CD4-positive, alpha-beta T cell treated with Interleukin-12 subunit alpha and Interleukin-12 subunit beta, for 1 hour (primary cell): ENCODE measurements around the gene C1RL.

Source experiments
- DNase-seq: peaks from one replicate; pipeline ENCODE4 v3.0.0-alpha.2; 2020

Gene C1RL

GRCh38 chr12:7108796-7109571 lies at the start of gene C1RL:
TSS of gene C1RL (minus strand) at chr12:7109214. CDS start at chr12:7109180, 34 bp downstream.
- peak; percentile 79 for DNase-seq

GRCh38 chr12:7157391-7157790 lies 48.4 kb upstream of the C1RL start:
- DNase-seq, result no peak

DNA sequence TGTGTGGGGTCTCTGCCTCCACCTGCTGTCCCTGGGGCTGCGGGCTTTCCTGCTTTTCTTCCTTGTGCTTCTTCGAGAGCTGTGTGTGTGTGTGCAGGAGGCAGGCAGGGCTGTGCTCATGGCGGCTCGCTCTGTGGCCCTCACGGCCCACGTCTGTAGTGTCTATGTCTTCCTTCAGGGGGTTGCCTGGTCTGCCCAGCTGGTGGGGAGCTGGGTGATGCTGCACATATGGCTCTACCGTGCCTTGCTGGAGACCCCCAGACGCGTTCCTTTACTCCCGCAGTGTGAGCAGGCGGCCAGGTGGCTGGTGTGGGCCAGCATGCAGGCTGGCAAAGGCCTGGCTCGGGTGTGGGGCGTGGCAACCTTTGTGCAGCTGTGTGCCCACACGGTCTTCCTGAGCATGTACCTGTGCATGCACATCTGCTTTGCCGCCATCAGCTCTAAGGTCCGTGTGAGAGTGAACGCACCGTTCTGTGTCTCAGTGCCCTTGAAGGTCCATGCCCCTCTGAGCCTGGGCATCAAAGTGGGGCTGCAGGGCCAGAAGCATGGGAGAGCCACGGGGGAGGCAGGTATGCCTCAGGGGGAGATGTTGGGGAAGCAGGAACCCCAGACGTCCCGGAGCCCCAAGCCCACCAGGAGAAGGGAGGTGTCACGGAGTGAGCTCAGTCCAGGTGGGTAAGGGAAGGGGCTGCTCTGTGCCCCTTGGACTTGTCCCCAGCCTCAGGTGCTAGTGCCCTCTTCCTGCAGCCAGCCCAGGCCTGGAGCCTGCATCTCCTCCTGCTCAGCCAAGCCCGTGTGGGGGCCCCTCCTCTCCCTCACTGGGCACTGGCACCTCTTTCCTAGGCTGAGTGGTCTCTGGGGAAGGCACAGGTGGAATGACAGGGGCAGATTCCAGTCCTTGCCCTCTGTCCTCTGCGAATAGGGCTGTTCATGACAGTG lies 47.5 kb upstream of the C1RL start:
- DNase-seq, result no peak

GRCh38 chr12:7155471-7156034 lies 46.5 kb upstream of the C1RL start:
- DNase-seq, result no peak

DNA sequence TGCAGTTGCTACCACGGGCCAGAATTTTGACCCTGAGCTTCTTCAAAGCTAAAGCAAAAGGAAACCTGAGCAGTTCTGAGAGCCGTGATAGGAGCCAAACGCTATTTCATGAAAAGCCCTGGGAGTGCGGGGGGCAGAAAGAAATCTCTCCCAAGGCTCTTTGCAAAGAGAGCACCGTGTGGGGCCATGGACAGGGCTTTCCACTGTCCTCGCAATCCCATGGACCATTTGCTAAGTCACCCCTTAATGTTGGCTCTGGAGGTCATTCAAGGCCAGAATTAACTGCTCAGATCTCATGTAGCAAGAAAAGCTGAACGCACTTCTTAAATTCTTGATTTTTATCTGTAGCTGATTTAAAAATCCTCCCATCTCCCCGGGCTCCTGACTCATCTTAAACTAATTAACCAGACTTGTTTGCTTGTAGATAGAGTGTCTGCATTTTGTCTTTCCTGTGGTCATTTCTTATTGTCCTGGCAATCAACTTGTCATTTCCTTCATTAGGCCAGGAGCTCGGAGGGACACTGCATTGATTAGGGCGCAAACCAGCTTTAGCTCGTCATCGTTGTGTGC lies 46.0 kb upstream of the C1RL start:
- DNase-seq, result no peak

GRCh38 chr12:7154042-7154441 lies 45.0 kb upstream of the C1RL start:
- no peak for DNase-seq

GRCh38 chr12:7152818-7153217 lies 43.8 kb upstream of the C1RL start:
- DNase-seq, result no peak

- DNase-seq, result no peak
Observed at GRCh38 chr12:7151532-7151931, 42.5 kb upstream of the C1RL start.

- no peak for DNase-seq
Observed at GRCh38 chr12:7150841-7151240, 41.8 kb upstream of the C1RL start.

GRCh38 chr12:7150356-7150755 lies 41.3 kb upstream of the C1RL start:
- no peak for DNase-seq

DNA sequence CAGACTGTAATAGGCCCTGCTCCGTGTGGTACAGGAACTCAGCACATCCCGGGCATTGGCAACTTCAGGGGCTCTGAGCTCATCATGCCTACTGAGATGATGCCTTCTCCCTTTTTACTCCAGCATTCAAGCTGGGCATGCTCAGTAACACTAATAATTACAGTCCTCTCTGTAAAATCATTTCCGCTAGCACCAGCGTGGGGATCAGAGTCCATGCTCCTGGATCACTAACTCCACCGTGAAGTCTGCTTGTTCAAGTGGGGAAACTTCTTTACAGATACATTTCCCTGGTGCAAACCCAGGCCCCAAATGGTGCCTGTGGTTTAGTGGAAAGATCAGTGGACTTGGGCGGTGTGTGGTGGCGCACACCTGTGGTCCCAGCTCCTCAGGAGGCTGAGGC lies 37.9 kb upstream of the C1RL start:
- DNase-seq, result no peak

- no peak for DNase-seq
Observed at GRCh38 chr12:7146228-7146627, 37.2 kb upstream of the C1RL start.

- no peak for DNase-seq
Observed at GRCh38 chr12:7145671-7146070, 36.7 kb upstream of the C1RL start.

DNA sequence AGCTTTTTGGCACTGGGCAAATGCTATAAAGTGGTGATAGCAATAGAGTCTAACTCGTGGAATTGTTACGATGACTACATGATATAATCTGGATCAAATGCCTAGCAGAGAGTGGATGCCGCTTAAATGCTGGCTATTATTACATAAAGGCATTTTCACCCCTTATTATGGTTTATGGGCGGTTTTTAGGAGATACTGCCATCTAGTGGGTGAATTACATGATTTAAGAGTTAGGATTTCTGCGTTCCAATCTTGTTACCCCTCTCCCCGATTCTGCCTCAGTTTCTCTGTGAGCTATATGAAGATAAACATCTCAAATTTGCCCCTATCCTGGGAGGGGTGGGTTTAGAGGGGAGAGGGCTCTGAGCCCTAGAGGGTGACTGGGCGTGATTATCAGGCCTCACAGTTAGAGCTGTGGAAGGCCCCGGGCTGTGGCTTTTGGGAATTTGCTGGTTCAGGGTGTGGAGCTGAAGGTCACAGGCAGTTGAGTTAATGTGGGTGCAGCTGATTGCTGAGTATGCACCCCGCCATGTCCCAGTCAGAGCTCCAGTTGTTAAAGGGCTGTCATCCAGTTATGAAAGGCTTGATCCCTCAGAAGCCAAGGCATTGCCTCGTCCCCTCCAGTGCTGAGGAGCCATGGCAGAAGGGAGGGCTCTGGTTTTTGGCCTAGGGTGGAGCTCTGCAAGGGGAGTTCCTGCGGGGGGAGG lies 35.6 kb upstream of the C1RL start:
- DNase-seq, result peak; percentile 46

DNA sequence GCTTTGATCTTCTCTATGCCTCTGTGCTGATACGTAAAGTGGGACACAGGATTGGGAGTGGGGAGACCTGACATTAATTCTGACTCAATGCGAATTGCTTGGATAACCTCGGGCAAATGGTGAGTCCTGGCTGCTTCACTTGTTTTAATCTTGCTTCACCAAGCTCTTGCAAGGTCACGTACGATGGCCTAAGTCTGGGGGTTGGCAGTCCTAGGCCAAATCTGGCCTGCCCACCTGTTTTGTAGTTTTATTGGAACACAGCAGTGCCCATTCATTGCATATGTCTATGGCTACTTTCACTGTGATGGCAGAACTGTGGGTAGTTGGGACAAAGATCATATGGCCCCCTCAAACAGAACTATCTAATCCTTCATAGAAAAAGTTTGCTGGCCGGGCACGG lies 34.5 kb upstream of the C1RL start:
- no peak for DNase-seq

GRCh38 chr12:7142809-7143465 lies 33.9 kb upstream of the C1RL start:
- DNase-seq, result no peak

- peak; percentile 60 for DNase-seq
Observed at GRCh38 chr12:7142056-7142644, 33.1 kb upstream of the C1RL start.

DNA sequence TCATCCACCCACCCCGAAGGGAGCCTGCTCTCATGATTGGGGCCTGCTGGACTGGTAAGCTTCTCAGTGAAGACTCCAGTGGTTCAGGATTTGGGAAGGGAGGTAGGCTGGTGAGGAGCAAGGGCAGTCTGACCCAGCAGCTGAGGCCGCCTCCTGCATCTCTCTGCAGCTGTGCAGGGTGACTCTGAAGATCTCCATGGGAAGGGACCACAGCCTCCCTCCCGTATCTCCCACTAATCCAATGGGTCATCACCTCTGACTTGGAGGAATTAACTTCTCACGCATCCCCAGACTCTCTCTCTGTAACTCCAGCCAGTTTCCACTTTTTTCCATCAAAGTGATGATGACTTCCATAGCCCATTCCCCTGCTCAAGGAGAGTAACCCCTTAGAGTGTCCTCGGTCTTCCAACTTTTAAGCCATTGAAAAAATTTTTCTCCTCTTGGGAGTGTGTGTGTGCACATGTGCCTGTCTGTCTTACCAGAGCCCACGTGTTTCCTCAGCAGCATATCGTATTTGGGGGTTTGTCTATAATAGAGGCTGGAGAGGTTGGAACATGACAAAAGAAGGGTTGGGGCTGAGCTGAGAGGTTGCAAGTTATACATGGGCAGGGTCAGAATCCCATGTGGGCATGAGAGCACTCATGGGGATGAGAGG lies 32.5 kb upstream of the C1RL start:
- no peak for DNase-seq

DNA sequence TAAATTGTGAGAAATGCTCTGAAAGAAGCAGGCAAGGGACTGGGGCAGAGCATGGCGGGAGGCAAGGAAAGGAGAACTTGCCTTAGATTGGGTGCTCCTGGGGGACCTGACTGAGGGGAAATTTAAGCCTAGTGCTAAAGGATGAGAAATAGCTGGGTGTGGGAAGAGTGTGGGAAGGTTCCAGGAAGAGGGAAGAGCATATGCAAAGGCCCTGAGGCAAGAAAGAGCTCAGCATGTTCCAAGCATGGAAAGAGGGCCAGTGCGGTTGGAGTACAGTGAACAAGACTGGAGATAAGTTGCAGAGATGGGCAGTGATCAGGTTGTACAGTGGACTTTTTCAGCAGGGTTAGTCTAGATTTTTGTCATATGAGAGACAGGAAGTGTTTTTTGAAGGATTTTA lies 30.2 kb upstream of the C1RL start:
- no peak for DNase-seq

DNA sequence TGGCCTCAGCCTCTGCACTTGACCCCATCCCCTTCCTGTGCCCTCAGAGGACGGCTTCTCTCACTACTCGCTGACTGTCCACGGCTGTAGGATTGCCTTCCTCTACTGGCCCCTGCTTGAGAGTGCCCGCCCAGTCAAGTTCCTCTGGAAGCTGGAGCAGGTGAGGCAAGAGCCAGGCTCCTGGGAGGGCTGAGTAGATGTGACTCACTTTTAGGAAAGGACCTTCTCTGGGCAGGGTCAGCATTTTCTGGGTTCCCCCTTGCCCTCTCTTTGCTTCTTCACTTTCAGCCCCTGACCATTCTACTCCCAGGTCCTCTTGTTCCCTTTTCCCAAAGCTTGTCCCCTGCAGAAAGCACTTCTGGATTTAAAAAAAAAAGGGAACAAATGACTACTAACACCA lies 28.9 kb upstream of the C1RL start:
- DNase-seq, result no peak

DNA sequence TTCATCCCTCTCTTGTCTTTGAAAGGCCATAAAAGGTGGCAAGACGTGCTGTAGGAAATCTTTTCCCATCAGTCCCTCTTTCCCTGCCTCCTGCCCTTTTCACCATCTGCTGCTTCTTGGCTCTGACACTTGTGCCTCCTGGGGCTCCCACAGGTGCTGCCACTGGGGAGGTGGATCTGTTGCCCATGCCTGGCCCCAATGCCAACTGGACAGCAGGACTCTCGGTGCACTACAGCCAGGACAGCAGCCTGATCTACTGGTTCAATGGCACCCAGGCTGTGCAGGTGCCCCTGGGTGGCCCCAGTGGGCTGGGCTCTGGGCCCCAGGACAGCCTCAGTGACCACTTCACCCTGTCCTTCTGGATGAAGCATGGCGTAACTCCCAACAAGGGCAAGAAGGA lies 27.7 kb upstream of the C1RL start:
- no peak for DNase-seq
